ENCODE data around the gene FAM47E. TPM values are rescaled to one million over a fixed set of nuclear protein-coding genes. Genes with fewer than 3 reads are reported as not detected.
"Not testable (repeated sequence)": the region's sequence is repeated elsewhere in the genome, so short reads cannot be mapped to it uniquely, and the experiment has no call there.

The FAM47E gene
- total RNA-seq, 1 experiment from 2014 or later, result 0.30 TPM

DNA sequence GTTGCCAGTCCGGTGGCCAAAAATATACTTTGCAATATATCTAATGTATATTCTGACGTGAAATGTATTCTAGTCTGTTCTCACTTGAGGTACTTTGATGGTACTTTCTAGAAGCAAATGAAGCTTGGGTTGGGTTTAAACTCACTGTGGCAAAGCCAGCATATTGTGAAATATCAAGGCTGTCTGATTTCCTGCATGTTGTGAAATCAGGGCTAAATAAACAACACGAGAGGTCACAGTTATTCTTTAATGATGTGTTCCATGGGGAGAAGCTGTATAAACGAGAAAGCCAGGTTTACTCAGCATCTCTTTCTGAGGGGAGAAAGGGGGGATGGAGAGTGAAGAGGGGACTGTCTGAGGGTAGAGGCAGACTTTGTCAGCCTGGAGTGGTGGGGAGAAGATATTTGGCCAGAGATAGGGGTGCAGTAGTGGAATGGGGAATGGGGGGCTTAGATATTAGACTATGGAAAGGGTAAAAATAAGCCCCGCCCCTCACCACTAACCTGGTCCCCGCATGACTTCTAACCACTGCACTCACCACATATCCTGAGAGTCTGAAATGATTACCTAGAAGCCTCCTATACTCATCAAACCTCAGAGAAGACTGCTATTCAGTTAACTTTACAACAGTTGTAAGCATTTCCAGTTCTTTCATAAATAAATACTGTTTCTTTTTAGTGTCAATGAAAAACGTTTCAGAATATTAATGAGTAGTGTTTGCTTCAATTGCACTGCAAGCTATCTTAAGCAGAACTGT, 32.0 kb upstream of the FAM47E start:
- DNase-seq (ENCODE audit: extremely low read depth, low read depth), result peak; percentile 59

DNA sequence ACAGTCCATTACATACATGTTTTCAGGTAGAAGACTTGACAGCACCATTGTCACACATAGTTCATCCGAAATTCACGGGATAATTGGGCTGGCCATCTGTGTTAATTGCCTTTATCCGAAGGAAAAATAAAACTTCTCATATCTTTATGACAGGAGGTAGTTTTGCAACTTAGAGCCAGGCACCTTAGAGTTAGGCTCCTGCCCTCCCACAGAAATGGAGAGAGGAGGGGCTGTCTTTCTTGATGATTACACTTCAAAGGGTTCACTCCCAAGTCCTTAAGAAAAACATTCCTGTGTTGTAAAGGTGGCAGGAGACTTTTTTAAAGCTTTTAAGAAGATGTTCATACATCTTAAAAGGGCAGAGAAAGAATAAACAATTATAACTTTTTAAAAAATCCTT, 27.4 kb upstream of the FAM47E start:
- no peak for DNase-seq (ENCODE audit: extremely low read depth, low read depth)

DNA sequence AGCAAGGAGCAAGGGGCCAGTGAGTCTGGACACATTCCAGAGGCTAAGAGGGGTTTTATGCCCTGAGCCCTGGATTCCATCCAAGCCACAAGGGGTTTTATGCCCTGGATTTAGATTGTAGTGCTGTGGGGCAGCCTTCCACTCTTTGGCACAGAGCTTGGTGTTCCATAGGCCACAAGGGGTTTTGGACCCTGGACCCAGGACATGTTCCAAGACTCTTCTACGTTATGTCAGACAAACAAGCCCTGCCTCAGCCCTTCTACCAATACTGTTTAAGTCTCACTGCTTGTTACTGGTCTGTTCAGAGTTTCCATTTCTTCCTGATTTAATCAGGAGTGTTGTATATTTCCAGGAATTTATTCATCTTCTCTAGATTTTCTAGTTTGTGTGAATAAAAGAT, 25.1 kb upstream of the FAM47E start:
- no peak for DNase-seq (ENCODE audit: extremely low read depth, low read depth)

DNA sequence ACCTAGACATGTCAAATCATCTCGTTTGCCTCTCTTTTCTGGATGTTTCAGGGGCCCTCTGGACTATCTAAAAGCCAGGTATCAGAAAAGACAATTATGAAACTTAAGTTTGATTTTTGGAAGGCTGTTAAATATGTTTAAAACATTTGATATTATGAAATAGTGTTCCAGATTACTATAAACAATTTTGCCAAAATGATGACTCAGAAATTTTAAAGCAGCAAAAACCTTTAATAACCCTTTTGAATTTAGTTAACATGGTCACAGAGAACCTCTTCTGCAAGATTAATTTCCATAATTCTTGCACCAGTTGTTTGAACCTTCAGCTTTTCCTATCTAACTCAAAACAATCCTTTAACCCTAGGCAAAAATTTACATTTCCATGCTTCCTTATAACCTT, 18.8 kb upstream of the FAM47E start:
- DNase-seq (ENCODE audit: extremely low read depth, low read depth), result no peak

DNA sequence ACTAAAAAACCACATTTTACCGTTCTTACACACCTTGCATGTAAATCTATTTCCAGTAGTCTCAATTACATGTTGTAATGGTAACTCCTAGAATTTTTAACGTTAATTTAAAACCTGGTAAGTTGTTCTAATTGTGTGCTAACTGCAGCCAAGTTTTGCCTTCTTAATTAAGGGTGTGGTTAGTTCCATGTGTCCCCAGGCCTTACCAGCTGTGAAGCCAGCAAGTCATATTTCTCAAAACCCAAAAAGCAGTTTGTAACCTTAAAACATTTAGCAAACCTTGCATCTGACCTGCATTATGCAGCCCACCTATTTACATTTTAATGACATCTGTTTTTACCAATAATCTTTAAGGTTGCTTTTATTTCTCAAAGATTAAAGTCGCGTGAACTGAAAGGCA, 18.4 kb upstream of the FAM47E start:
- no peak for DNase-seq (ENCODE audit: extremely low read depth, low read depth)

DNA sequence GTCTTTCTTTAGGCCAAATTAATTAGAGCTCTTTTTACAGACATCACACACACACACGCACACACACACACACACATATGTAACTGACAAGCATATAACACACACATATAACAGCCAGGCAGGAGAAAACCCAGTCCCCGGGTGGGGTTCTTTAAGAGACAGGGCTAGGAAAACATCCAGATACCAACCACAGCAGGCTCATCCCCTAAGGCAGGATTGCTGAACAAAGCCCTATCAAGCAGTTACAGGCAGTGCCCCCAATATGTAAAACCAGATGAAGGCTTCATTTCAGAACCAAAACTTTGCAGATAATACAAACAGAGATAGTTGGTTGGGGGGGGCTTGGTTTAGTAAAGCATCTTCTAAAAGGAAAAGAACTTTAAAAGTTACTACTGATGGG, 18.0 kb upstream of the FAM47E start:
- no peak for DNase-seq (ENCODE audit: extremely low read depth, low read depth)

DNA sequence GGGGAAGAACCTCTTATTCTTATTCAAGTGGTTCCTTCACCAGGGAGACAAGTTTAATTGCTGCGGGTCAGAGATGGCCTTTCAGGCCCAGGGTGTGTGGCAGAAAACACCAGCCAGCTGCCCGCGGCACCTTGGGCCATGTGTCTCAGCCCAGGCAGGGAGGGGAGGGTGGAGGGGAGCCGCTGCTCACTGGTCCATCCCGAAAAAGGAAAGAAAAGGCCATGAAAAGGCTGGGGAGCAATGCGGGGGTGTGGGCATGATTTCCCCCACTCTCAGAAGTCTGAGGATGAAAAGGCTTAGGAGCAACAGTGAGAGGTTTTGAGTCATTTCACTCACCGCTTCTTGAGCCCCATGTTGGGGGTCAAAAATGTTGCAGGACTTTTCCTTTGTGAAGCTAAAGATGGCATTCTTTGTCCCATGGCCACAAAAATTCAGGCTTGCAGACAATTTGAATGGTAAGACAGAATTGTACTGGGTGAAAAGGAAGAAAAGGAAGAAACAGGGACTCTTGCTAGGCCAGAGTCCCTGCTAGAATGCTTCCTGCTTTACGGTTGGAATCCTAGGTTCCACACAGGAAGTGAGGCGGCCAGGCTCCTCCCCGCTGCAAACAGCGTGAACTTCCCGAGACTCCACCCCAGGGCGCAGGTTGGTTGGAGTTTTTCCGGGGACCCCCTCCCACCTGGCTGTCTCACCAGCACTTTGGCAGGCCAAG, 17.4 kb upstream of the FAM47E start:
- no peak for DNase-seq (ENCODE audit: extremely low read depth, low read depth)

DNA sequence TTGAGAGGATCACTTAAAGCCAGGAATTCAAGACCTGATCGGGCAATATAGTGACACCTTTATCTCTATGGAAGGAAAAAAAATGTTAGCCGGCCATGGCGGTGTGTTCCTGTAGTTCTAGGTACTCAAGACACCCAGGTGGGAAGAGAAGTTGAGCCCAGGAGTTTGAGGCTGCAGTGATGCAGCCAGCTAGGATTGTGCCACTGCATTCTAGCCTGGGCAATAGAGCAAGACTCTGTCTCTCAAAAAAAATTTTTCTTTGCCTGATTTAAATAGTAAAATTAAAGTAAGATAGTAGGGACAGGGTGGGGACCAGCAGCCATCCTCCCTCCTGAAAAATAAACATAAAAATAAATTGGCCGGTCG, 16.9 kb upstream of the FAM47E start:
- no peak for DNase-seq (ENCODE audit: extremely low read depth, low read depth)

DNA sequence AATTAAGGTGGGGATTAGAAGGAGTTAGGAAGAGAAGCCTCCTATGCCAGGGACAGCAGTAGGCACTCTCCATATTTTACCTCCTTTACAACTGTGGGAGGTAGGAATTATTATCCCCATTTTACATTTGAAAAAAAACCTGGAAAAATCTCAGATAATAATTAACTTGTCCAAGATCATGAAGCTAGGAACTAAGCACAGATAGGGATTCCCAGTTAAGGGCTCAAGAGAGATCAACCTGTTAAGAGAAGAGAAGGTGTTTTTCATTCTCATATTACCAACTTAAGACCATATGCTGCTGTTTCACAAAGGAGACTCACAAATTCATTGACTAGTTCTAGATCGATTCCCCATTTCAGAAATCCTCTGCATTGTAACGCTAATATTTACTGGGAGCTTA, 16.1 kb upstream of the FAM47E start:
- DNase-seq (ENCODE audit: extremely low read depth, low read depth), result no peak

DNA sequence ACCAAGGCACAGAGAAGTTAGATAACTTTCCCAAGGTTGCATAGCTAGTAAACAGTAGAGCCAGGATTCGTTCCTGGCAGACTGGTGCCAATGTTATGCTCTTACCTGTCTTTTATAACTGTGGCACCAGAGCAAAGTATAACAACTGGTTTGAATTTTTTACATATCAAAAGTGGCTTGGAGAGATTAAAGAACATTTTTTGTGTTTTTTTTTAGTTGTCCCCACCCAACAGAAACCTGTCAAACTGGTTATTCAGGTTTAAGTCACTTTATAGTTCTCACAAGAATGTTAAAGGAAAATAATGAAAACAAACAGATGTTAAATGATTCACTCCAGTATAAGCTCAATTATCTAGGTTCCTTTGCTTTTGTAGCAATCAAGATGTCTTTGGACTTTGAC, 15.6 kb upstream of the FAM47E start:
- no peak for DNase-seq (ENCODE audit: extremely low read depth, low read depth)

DNA sequence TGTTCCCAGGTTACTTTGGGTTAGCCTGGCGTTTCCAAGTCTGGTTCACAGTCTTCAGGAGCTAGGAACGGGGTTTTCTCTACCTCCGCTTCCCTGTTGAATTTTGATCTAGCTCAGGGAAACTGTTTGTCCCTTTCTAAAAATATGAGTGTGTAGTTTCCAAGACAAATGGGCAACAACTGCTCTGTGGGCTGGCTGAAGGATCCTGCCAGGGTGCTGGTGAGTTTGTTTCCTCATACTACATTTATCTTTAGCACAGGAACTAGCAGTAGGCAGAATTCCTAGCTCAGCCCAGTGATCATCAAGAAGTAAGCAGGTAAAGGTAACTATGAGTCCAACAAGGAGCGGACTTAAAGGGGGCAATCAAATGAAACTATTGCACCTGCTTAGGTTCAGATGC, 13.3 kb upstream of the FAM47E start:
- no peak for DNase-seq (ENCODE audit: extremely low read depth, low read depth)

DNA sequence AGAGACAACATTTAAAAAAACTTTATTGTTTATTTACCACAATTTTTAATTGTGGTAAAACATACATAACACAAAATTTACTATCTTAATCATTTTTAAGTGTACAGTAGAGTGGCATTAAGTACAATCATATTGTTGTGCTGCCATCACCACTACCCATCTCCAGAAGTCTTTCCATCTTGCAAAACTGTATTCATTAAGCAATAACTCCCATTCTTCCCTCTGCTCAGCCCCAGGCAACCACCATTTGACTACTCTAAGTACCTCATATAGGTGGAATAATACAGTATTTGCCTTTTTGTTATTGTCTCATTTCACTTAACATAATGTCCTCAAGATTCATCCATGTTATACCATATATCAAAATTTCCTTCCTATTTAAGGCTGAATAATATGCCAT, 12.8 kb upstream of the FAM47E start:
- DNase-seq (ENCODE audit: extremely low read depth, low read depth), result no peak

DNA sequence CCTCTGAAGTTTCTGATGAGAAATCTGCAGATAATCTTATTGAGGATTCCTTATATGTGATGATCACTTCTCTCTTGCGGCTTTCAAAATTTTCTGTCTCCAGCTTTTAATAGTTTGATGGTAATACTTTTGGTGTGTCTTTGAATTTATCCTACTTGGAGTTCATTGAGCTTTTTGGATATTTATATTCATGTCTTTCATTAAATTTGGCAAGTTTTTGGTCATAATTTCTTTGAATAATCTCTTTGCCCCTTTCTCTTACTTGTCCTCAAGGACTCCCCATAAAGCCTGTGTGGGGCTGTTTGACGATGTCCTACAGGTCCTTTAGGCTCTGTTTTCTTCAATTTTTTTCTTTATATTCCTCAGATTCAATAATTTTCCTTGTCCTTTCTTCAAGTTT, 11.3 kb upstream of the FAM47E start:
- no peak for DNase-seq (ENCODE audit: extremely low read depth, low read depth)

DNA sequence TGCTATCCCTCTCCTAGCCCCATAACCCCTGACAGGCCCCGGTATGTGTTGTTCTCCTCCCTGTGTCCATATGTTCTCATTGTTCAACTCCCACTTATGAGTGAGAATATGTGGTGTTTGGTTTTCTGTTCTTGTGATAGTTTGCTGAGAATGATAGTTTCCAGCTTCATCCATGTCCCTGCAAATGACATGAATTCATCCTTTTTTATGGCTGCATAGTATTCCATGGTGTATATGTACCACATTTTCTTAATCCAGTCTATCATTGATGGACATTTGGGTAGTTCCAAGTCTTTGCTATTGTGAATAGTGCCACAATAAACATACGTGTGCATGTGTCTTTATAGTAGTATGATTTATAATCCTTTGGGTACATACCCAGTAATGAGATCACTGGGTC, 7.6 kb upstream of the FAM47E start:
- not testable (repeated sequence) for DNase-seq (ENCODE audit: extremely low read depth, low read depth)

DNA sequence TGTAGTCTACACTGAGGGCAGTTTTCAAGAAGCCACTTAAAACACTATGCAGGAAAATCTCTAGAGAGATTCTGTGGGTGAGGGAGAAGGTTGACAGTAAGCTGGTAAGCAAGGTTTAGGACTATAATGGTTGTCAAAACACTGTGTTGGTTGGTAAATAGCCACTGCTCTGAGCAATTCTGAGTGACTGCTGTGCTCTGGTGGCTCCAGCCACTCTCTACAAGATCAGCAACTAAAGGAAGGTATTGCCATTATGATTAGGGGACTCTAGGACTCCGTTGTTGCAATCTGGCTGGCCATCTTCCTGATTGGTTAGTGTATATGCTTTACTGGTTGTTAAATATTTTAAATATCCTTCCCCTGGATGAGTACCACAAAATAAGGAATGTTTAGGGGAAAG, 5.5 kb upstream of the FAM47E start:
- no peak for DNase-seq (ENCODE audit: extremely low read depth, low read depth)

DNA sequence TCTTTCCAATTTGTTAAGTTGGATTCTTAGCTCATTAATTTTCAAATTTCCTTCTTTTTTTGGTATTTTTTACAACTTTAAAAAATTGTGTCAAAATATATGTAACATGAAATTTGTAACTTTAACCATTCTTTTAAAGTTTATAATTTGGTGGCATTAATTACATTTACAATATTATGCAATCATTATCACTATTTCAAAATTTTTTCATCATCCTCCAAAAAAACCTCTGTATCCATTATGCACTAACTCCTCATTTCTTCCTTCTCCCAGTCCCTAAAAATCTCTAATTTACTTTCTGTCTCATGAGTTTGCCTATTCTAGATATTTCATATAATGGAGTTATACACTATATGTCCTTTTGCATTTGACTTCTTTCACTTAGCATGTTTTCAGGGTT, 4.7 kb upstream of the FAM47E start:
- no peak for DNase-seq (ENCODE audit: extremely low read depth, low read depth)

DNA sequence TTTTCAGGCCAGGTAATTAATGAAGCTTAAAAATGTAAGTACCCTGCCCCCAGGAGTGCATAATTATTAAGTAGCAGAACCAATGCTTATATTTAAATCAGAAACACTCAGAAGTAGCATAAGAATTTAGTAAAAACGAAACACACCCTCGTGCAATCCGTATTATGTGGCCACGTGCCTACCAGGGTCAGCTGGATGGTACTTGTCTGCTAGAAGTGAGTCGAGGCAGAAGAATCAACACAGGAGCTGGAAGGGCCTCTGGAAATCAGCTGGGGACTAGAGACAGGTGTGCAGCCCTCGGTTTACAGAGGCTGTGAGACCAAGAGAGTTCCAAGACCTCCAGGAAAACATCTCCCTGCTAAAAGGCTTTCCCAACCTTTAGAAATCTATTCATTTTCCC, 559 bp upstream of the FAM47E start:
- no peak for DNase-seq (ENCODE audit: extremely low read depth, low read depth)

DNA sequence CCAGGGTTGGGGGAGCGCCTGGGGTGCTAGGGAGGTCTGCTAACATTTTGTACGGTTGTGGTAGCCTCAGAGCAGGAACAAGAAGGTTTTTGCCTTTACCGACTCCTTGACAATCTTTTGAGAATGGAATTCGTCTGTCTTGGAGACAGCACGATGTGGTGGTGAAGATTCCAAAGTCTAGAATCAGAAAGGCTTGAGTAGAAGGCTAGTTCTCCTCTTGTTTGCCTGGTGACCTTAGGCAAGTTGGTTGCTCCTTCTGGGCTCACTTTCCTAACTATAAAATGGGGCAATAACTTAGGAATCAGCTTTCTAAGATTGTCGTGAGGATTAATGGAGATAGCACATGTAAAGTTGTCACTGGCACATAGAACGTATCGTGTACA, 741 bp downstream of the FAM47E start:
- no peak for DNase-seq (ENCODE audit: extremely low read depth, low read depth)

DNA sequence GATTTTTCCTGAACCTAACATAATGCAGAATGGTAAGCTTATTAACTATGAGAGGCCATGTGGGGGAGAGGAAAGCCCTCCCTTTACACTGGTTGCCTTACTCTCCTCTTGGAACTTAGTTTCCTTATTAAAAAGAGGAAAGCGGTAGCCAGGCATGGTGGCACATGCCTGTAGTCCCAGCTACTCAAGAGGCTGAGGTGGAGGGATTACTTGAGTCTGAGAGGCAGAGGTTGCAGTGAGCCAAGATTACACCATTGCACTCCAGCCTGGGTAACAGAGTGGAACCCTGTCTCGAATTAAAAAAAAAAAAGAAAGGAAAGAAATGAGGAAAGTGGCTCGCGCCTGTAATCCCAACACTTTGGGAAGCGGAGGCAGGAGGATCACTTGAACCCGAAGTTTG, 2.0 kb downstream of the FAM47E start:
- no peak for DNase-seq (ENCODE audit: extremely low read depth, low read depth)

DNA sequence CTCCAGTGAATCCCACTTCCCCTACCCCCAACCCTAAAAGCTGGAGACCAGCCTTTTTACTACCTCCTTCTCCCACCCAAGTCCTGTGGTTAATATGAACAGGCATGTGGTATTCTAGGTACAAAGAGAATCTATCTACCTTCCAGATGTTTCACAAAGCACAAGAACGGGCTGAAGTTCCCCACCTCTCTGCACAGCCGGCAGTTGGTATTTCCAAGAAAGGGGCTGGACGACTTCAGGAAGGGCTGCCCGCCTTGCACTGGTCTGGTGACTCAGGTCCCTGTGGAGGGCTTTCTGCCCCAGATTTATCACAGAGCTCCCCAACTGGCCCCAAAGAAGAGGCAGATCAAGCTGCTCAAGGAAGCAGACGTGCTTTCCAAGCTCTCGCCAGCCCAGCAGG, 4.5 kb downstream of the FAM47E start:
- no peak for DNase-seq (ENCODE audit: extremely low read depth, low read depth)

DNA sequence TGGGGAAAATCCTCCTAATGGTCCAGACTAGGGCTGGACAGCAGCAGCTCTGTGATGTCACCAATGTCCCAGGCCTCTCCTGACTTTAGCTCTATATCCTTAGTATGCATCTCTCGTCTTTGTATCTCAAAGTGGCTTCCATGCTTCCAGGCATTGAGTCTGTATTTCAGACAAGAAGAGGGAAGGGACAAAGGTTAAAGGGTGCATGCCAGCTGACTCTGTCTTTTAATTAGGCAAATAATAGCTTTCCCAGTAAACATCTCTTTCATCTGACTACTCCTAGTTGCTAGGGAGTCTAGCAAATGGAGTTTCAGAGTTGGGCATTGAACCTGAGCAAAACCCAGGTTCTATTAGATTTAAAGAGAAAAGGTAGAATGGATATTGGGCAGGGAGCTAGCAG, 5.4 kb downstream of the FAM47E start:
- no peak for DNase-seq (ENCODE audit: extremely low read depth, low read depth)

DNA sequence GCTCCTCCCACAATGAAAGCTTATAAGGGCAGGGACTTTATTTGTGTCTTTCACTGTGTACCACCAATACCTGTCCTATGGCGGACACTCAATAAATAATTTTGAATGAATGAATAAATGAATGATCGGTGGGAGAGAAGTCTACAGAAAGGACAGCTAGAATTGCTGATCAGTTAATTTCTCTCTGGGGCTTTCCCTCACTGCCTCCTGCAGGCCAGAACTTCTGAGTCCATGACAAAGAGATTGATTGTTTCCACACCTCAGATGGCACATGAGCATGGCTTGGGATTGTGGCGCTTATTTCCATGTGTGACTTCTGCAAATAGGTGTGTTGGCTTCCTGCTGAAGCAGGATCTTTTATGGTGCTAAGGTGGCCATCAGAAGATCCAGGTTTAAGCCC, 6.3 kb downstream of the FAM47E start:
- no peak for DNase-seq (ENCODE audit: extremely low read depth, low read depth)

DNA sequence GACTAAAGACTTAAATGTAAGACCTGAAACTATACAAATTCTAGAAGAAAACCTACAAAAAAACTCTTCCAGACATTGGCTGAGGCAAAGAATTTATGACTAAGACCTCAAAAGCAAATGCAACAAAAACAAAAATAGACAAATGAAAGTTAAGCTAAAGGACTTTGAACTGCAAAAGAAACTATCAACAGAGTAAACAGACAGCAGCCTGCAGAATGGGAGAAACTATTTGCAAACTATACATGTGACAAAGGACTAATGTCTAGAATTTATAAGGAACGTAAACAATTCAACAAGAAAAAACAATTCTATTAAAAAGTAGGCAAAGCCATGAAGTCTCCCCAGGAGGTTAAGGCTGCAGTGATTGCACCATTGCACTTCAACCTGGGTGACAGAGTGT, 9.1 kb downstream of the FAM47E start:
- no peak for DNase-seq (ENCODE audit: extremely low read depth, low read depth)

Measured in NCI-H460 (cell line).